ENCODE measurements around the gene BTNL8.

BTNL8 gene, protein sequence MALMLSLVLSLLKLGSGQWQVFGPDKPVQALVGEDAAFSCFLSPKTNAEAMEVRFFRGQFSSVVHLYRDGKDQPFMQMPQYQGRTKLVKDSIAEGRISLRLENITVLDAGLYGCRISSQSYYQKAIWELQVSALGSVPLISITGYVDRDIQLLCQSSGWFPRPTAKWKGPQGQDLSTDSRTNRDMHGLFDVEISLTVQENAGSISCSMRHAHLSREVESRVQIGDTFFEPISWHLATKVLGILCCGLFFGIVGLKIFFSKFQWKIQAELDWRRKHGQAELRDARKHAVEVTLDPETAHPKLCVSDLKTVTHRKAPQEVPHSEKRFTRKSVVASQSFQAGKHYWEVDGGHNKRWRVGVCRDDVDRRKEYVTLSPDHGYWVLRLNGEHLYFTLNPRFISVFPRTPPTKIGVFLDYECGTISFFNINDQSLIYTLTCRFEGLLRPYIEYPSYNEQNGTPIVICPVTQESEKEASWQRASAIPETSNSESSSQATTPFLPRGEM

DNA sequence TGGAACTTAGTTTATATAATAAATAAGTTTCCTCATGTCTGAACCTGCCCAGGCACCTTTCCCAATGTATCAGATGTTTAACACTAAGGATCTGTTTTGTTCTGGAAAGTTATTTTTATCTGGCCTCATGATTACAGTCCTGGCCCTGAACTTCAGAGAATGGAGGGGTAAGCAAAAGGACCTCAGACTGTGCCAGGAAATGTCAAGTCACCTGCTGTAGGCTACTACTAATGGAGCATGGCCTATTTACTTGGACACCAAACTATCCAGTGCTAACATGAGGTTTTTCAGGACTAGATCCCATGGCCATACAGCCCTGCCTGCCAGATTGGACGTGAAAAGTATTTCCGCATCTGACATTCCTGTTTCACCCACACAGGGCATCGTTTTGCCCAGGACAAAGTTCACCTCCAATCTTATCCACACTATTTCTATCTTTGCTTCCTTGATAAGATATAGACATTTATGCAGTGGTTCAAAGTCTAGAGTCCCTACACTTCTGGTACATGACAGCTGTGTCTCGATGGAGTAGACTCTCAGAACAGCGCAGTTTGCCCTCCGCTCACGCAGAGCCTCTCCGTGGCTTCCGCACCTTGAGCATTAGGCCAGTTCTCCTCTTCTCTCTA is at the start of gene BTNL8:
Gene BTNL8, plus strand, starts transcription at position 539 of the 626 bp plus-strand sequence. CDS start 152 bp downstream, outside the sequence.
- no peak for DNase-seq

DNA sequence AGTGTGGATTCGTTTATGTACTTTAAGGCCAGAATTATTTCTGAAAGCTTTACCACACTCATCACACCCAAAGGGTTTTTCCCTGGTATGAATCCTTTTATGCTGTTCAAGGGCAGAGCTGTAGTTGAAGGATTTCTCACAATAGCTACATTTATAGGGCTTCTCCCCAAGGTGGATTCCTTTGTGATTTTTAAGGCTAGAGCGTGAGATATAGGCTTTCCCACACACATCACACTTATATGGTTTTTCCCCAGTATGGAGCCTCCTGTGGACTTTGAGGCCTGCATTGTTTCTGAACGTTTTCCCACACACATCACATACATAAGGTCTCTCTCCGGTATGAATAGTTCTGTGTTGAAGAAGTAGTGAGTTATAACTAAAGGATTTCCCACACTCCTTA is 49.1 kb upstream of the BTNL8 start:
- no peak for DNase-seq

DNA sequence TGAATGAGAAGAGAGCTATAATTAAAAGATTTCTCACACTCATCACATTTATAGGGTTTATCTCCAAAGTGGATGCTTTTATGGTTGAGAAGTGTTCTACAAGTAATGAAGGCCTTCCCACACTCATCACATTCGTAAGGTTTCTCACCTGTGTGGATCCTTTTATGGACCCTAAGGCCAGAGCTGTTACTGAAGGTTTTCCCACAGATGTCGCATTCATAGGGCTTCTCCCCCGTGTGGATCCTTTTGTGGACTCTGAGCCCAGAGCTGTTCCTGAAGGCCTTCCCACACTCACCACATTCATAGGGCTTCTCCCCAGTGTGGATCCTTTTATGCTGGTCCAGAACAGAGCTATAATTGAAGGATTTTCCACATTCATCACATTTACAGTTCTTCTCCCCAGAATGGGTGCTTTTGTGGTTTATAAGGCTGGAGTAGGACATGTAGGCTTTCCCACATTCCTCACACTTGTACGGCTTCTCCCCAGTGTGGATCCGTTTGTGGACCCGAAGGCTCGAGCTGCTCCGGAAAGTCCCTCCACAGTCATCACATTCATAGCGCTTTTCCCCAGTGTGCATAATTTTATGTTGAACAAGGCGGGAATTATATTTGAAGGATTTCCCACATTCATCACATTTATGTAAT is 48.4 kb upstream of the BTNL8 start:
- no peak for DNase-seq

DNA sequence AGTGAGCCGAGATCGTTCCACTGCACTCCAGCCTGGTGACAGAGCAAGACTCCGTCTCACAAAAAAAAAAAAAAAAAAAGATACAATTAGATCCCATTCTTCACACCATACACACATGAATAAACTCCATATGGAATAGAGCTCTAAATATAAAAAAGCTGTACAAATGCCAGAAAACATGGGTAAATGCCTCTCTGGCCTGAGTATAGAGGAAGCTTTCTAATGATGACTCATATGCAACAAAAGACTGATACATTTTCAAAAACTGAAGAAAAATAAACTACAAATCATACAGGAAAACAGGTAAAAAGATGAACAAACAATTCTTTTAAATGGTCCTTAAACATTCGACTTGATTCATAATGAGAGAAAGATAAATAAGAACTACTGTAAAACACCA is 46.5 kb upstream of the BTNL8 start:
- DNase-seq = no peak

DNA sequence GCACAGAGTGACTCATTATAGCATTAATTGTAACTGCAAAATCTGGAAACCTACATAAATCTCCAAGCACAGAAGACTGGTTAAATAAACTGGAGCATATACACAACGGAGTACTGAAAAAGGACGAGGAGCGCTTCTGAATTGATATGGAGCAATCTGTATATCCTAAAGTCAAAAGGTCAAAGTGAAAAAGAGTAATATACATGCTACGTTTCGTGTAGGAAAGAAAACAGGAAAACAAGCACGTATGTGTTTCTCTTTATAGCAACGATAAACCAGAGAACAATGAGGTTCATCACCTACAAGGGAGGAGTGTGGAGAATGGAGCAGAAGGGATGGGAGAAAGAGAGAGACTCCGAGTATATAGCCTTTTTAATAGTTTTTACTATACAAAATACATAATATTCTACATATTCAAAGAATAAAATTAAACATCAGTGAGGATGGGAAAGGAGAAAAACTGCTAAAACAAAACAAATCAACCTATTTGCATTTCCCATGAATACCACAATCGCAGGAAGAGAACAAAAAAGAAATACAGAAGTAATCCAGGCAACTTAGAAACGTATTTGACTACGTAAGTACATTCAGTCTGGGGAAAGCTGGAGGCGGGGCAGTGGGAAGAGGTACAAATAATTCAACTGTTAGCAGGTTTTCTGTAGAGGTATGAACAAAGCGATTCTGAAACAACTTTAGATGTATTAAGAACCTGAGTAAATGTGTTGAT is 45.7 kb upstream of the BTNL8 start:
- DNase-seq = no peak

DNA sequence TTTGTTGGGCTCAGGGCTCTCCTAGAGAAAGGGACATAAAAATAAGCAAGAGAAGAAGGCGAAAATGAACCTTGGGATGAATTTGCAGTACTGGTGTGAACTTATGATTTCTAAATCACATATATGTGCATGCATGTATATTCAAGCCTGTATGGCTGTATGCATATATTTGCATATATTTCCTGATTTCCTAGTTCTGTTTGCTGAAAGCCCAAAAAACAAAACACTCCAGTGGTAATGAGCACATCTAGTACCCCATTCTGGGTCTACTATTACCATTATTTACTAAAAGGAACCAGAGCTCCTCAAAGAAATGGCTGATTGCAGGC is 45.1 kb upstream of the BTNL8 start:
- DNase-seq = no peak

DNA sequence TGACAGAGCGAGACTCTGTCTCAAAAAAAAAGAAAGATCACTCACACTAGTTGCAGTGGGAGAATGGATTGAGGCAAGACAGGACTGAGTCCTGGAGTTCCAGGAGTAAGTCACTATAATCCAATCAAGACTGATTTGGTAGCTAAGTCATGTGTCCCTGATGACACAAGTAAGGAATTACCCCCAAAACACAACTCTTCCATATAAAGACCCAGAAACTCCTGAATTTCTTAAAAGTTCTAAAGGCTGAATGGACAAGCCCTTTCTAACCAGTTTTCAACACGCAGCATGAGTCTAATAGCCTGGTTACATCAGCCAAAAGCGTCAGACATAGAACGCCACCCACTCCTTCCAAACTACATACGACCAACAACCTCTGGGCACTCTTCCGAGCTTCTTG is 40.4 kb upstream of the BTNL8 start:
- no peak for DNase-seq

DNA sequence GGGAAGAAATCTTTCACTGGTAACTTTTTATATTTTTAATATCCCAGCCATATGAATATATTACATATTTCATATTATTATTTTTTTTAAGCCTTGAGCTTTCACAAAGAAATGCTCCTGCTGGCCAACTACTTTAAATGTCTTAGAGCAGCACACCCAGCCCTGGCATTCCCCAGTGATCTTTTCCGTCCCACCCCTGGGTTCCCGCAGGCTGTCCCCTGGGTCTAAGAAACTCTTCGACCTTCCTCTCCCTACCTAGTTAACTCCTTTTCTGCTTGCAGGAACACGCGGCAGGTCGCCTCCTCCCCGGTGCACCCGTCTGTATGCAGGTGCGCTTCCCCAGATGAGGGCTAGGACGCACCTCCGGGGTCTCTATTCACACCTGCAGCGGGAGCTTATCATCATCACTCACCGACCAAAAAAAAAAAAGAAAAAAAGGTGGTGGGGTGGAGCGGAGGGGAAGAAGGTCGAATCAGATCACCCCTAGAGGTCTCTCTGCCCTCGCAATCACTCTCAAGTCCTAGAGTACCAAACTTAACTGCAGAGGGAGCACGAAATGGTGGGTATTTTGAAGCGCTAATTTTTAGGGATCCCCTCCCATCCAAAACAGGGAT is 38.6 kb upstream of the BTNL8 start:
- peak; percentile 74 to 77 for DNase-seq

DNA sequence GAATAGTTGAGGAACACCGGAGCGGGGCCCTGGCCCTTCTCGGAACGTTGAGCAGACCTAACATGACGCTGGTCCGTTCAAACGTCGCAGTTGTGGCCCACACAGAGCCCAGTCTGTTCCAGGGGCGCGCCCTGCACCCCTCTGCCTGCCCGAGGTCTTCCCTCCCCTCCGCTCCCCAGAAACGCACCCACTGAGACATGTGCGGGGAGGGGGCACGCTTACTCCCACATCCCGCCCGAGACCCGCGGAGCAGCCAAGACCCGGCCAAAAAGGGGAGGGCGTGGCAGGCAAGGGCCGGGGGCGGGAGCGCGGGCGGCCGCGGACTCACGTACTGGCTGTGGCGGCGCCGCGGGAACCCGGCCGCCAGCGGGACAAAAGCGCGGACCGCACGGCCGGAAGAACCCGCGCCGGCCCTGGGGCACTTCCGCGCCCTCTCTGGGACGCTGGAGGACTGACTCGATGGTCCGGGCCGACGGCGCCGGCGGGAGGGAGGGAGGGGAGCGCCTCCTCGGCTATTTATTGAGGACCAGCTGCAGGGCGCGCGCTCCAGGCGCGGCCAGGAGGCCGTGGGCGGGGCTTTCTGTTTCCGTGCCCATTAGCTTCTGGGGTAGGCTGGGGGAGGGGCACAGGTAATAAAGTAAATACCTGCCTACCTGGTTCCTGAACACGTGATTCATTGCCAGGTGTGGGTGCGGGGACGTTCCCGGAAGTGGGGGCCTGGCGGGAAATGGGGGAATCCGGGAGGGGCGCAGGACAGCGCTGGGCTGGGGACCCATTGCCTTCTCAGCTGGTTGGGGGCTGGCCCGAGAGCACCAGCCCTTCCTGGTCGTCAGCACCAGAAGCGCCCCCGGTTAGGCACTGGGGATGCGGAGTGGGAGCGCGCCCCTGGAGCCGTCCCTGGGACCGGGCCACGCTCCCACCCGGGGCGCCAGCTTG is 37.8 kb upstream of the BTNL8 start, which contains the start of gene ZFP62:
Gene ZFP62, minus strand, starts transcription at position 390 of the 936 bp plus-strand sequence. Its CDS starts 57 bp downstream, at position 333.
- DNase-seq = peak; percentile 92

DNA sequence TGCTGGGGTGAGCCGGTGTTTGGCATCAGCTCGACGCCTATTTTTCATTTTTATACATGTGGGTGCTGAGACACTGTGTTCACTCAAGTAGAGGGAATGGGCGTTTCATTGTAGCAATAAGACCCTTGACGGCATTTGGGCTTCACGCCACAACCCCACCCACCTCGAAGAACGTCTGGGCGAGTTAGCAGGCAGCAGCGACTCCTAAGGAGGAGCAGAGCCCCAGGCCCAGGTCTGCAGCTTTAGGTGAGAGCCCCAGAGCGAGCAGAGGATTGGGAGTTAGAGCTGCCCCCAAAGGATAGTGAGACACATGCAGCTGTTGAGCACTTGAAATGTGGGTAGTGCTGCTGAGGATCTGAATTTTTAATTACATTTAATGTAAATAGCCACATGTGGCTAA is 36.3 kb upstream of the BTNL8 start:
- DNase-seq = no peak

DNA sequence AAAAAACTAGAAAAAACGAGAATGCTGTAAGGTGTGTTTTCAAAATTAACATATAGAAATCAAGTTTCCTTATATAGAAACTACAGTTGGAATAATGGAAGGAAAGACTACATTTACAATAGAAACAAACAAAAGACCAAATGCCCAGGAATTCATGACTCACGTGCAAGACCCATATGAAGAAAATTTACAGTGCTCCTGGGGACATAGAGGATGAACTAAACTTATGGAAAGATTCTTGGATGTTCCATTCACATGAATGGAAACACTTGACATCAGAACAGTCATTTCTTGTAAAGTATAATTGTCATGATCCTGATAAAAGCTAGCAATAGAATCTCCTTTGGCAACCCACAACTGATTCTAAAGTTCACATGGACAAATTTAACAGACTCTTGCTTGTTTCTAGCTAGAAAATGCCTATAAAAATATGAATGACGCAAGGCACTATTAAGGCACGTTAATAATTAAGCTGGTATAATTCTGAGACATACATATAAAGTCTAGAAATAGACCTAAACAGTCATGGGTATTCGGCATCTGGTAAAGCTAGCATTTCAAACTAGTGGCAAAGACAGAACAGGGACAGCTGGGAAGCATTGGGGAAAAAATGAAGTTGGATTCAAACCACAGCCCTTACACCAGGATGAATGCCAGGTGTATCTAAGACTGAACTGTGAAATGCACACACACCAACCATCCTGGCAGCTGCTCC is 32.8 kb upstream of the BTNL8 start:
- DNase-seq = no peak

DNA sequence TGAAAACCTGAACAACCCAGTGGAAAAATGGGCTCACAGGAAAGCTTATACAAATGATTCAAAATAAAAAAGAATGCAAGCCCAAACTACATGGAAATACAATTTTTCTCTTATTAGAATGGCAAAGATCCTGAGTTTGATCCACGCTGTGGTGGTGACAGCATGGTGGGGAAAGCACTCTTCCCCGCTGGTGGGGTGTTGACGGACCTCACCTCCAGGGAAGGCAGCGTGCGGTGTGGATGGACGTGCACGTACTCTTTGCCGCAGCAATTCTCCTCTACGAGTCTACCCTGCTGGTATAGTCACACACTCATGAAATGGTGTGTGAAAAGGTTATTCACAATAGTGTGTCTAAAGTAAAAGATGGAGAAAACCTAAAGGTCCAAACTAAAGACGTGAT is 32.0 kb upstream of the BTNL8 start:
- DNase-seq = no peak

DNA sequence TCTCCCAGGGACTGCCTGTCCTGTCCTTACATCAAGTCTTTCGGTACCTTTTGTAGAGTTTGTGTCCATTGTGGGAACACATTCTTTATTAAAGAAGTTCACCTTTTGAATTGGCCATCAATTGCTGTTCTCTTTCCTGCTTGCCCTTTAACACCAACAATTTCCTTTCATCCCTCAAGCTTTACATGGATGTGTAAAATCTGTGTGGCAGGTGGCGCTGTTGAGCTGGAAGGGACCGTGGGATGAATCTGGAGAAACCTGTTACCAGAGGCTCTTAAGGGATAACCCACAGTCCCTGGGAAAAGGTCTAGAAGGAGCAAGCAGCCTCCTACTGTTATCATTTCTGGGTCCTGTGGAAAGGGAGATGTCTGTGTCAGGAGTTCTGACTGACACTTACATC is 30.0 kb upstream of the BTNL8 start:
- peak; percentile 59 to 62 for DNase-seq

DNA sequence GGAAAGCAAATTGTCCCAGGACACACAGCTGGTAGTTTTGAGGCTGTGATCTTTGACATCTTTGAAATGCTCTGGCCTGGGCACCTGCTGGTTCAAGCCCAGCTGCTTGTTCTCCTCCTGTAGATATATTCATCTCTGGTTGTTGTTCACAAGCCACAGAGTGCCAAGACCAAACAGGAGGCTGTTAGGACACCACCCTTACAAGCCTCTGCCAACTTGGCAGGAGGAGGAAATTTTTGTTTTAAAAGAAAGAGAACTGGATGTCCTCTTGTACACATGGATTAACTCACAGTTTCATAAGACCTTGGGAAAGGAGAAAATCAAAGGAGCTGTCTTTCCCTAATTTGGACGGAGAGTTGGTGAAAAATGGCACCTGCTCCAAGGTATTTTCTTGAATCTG is 29.4 kb upstream of the BTNL8 start:
- DNase-seq = no peak

DNA sequence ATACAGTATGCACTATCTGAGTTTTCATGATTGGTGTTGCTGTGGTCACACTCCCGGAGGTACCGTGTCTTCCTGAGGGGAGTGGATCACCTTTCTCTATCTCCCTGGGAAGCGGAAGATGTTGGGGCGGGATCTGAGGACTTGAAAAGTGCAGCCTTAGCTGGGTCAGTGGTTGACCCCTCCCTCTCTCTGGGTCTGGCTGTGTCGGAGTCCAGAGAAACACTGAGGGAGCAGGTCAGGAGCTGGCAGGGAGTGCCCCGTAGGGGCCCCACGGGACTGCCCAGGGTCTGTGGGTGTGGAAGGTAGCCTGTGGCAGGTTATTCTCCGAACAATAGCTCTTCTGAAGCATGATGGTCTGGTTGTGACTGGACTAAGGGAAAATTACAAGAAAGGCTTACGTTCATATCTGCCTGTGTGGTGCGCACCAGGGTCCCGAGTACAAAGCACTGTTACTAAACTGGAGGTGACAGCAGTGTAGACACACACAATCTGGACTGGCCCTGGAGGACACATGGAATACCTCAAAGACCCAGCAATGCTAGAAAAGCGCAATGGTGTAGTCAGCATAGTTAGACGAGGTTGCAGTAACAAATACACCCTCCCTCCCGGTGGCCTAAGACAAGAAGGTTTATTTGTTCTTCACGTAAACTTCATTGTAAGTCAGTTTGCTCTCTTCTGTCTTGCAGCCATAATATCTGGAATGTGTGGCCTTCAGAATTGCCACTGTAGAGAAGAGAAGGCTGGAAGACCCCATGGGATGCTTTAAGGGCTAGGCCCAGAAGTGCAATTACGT is 28.5 kb upstream of the BTNL8 start:
- DNase-seq = no peak

DNA sequence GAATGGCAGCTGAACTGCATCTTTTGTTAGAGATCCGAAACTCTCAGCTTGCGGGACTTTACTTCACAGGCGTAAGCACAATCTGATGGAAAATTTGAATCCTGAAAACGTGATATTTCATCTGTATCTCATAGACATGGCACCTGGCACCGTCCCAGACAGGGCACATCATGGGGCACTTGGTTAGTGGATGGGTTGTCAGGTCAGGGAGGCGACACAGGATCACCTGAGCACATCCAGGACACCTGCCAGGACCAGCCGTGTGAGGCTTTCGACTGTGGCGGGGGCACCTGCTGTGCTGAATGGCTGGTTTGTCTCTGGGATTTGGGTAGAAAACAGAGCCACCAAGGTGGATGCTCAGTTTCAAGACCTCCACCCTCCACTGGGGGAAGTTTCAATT is 26.5 kb upstream of the BTNL8 start:
- DNase-seq = no peak

DNA sequence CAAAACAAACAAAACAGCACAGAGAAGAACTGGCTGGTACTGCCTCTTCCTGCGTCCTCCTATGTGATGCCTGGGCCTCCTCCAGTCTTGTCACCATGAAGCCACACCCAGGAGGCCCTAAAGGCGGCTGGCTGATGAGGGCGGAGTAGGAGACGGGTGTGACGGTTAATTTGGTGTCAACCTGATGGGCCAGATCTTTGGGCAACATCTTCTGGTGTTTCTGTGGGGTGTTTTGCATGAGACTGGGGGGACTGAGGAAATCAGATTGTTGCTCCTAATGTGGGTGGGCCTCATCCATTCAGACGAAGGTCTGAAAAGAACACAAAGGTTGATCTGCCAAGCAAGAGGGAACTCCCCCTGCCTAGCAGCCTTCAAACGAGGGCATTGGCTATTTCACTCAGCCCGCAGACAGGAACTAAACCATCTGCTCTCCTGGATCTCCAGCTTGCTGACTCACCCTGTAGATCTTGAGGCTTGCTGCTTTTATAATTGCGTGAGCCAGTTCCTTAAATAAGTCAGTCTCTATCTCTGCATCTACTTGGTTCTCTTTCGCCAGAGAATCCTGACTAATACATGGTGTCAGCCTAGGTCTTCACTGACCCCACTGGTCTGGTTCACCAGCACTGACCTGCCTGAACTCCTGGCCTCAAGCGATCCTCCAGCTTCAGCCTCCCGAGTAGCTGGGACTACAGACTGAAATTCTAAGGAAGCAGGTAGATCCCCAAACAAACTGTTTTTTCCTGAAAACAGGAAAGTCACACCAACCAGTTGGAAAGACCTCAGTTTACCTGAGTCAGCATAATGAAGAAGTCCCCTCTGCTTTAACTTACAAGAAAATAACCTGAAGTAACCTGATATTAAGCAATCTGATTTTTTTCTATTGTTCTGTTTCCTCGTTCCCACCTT is 25.1 kb upstream of the BTNL8 start:
- DNase-seq = peak; percentile 30 to 53

DNA sequence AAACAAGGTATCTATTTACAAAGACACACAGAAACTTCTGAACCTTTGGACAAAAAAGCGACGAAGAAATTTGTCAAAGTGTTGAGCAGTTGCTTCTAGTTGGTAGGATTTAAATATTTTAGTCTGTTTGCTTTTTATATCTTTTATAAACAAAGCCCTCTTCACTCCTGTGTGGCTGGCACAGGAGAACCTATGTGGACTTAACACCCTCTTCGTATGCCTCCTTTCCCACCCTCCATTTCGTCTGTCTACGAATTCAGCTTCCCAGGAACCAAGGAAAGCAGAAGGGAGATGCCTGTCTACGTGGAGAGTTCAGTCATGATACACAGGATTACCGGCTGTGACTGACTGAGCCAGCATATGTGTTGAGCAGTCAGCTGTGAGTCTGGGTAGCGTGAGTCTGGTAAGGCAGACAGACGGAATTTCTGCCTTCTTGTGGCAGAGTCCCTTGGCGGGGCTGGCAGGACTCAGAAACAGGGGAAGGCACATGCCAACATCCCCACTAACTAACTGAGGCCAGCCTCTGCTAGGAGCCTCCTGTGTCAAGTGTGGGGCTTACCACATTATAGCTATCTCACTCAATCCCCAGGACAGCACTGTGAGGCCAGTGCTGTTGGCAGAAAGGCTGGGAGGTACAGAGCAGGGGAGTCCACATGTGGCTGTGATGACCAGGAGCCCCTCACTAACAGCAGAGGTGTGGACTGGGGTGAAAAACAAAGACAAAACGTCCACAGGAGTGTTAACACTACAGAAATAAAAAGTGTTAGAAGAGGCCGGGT is 24.0 kb upstream of the BTNL8 start:
- DNase-seq = no peak
